Endothelial cell of umbilical vein (primary cell): Measurements from ENCODE around the gene IGSF11. TPM values are rescaled to one million over a fixed set of nuclear protein-coding genes. Genes with fewer than 3 reads are reported as not detected.

Experiments
- BruUV-seq: library from RNA; stranded (reverse); fragments of 400-500 nt; replicated peaks from 2 replicates; lab custom pipeline; 2021; lab: Mats Ljungman, UMichigan
- CTCF ChIA-PET: fragments of 300-600, 350-600 bp; sonication (Branson Sonifier 250); formaldehyde crosslinking; loops from one replicate; lab custom pipeline; 2021; ENCODE audit warnings: antibody characterized with exemption, inconsistent platforms; lab: Charles Lee
- POLR2A ChIA-PET: fragments of 300-600, 350-600 bp; sonication (Branson Sonifier 250); formaldehyde crosslinking; loops from one replicate; lab custom pipeline; 2021; ENCODE audit warnings: antibody characterized with exemption, inconsistent platforms; lab: Charles Lee
- DNase-seq: peaks from one replicate; pipeline ENCODE4 v3.0.0-alpha.2; 2011; ENCODE audit warnings: low read depth, low spot score
- FAIRE-seq: peaks from 2 replicates; lab custom pipeline; 2011; peaks lifted over from hg19 to GRCh38; lab: Jason Lieb, UNC
- H2AFZ ChIP-seq: 2 replicates; pipeline ENCODE4 v1.6.0; 2012; ENCODE audit warnings: low read depth, low read length, control low read depth, inconsistent platforms
- H3K27ac ChIP-seq: 2 replicates; pipeline ENCODE4 v1.5.1; 2011; ENCODE audit warnings: low read depth, mild to moderate bottlenecking, control low read depth, low read length, moderate library complexity; ENCODE audit not compliant: insufficient read depth
- H3K27me3 ChIP-seq, 2 experiments: 2 replicates each; pipeline versions ENCODE4 v1.6.0 to v1.6.1; 2011; ENCODE audit warnings: low read length in 2 of 2, mixed read lengths in 1 of 2; ENCODE audit not compliant: control insufficient read depth in 2 of 2, insufficient read depth in 2 of 2
- H3K36me3 ChIP-seq, 2 experiments: 2 replicates in 1 of 2; 3 replicates in 1 of 2; pipeline ENCODE4 v1.5.1; 2011; ENCODE audit warnings: low read length in 2 of 2, mild to moderate bottlenecking in 1 of 2, moderate library complexity in 1 of 2; ENCODE audit not compliant: control insufficient read depth in 2 of 2, insufficient read depth in 2 of 2; ENCODE audit errors: extremely low read depth in 1 of 2
- H3K4me1 ChIP-seq: 3 replicates; pipeline ENCODE4 v1.5.1; 2011; ENCODE audit warnings: mild to moderate bottlenecking, low read length; ENCODE audit not compliant: control insufficient read depth, insufficient read depth; ENCODE audit errors: extremely low read depth
- H3K4me2 ChIP-seq: 2 replicates; pipeline ENCODE4 v1.6.1; 2011; ENCODE audit warnings: low read length, control low read depth, mixed read lengths; ENCODE audit not compliant: insufficient read depth
- H3K4me3 ChIP-seq, 3 experiments: fragments of 200-600 bp in 1 of 3; sonication (generic), shearing (Covaris generic) in 1 of 3; replicated peaks in 1 of 3; 2 replicates each; pipeline ENCODE4 v1.5.1; 2011 to 2016; ENCODE audit warnings: control low read depth in 3 of 3, low read length in 3 of 3, mild to moderate bottlenecking in 2 of 3, inconsistent platforms in 1 of 3, low read depth in 1 of 3, moderate library complexity in 1 of 3; ENCODE audit not compliant: insufficient read depth in 1 of 3
- H3K79me2 ChIP-seq: 2 replicates; pipeline ENCODE4 v1.6.0; 2012; ENCODE audit warnings: low read length, inconsistent platforms; ENCODE audit not compliant: control insufficient read depth, insufficient read depth
- H3K9ac ChIP-seq: replicated peaks from 2 replicates; pipeline ENCODE3; 2011; ENCODE audit warnings: low read length, control low read depth; ENCODE audit not compliant: insufficient read depth; ENCODE audit errors: extremely low read depth
- H3K9me1 ChIP-seq: replicated peaks from 3 replicates; pipeline ENCODE4 v1.6.0; 2011; ENCODE audit warnings: mild to moderate bottlenecking, low read length; ENCODE audit not compliant: control insufficient read depth, insufficient read depth; ENCODE audit errors: extremely low read depth
- H3K9me3 ChIP-seq: replicated peaks from 2 replicates; pipeline ENCODE4 v1.5.1; 2012; ENCODE audit warnings: low read length, inconsistent platforms; ENCODE audit not compliant: control insufficient read depth, insufficient read depth
- H4K20me1 ChIP-seq: replicated peaks from 2 replicates; pipeline ENCODE3; 2011; ENCODE audit warnings: mild to moderate bottlenecking, low read length; ENCODE audit not compliant: control insufficient read depth, insufficient read depth; ENCODE audit errors: extremely low read depth
- EZH2 ChIP-seq: IDR thresholded peaks from 2 replicates; pipeline ENCODE4 v1.6.1; 2012; ENCODE audit warnings: borderline replicate concordance, low read depth, mild to moderate bottlenecking, moderate library complexity, low read length, inconsistent platforms; ENCODE audit not compliant: severe bottlenecking
- FOS ChIP-seq: IDR thresholded peaks from 2 replicates; pipeline ENCODE4 v1.6.1; 2011; ENCODE audit warnings: mild to moderate bottlenecking, low read length, moderate library complexity, borderline replicate concordance; ENCODE audit not compliant: insufficient read depth
- GATA2 ChIP-seq: IDR thresholded peaks from 2 replicates; pipeline ENCODE4 v1.7.0; 2011; ENCODE audit warnings: low read depth, mild to moderate bottlenecking, moderate library complexity, mixed read lengths, low read length; ENCODE audit not compliant: insufficient read length, insufficient read depth
- JUN ChIP-seq: IDR thresholded peaks from 2 replicates; pipeline ENCODE4 v1.6.1; 2011; ENCODE audit warnings: borderline replicate concordance, low read depth; ENCODE audit not compliant: insufficient read length, insufficient read depth
- MYC ChIP-seq: IDR thresholded peaks from one replicate; pipeline ENCODE4 v1.6.1; 2011; ENCODE audit warnings: mild to moderate bottlenecking, low read depth, low read length
- POLR2A ChIP-seq: IDR thresholded peaks from 2 replicates; pipeline ENCODE4 v1.6.1; 2012; ENCODE audit warnings: low read depth, mild to moderate bottlenecking, control low read depth, low read length
- POLR2AphosphoS5 ChIP-seq: IDR thresholded peaks from 2 replicates; pipeline ENCODE4 v1.6.1; 2012; ENCODE audit warnings: low read depth, mild to moderate bottlenecking, control low read depth, low read length, moderate library complexity; ENCODE audit not compliant: insufficient read depth
- dilution Hi-C: fragments of 300-500 bp; cut with MboI; formaldehyde crosslinking; loops from one replicate; pipeline ENCODE4 v1.15.0; 2019; ENCODE audit warnings: low sequenced_read_pairs; ENCODE audit not compliant: extremely low pct_ligation_motif_present
- intact Hi-C: fragments of 100-400 bp; cut with micrococcal nuclease; formaldehyde crosslinking; loops from one replicate; pipeline ENCODE4 v1.10.0; 2022
- polyA plus RNA-seq, 4 experiments: library from polyadenylated mRNA; depleted of rRNA in 3 of 4; stranded (reverse) in 3 of 4; unstranded in 1 of 4; fragments of >200 nt; gene quantifications; 2 replicates each; pipeline versions ENCODE4 v1.2.1 to v1.2.3, GENCODE V29; 2011 to 2012; ENCODE audit warnings: missing spikeins in 1 of 4
- total RNA-seq: library from RNA; stranded (reverse); gene quantifications from 2 replicates; pipeline ENCODE4 v1.2.3, GENCODE V29; 2021
- TF ChIP-seq, protein P1 (sequence below): IDR thresholded peaks from 2 replicates; pipeline ENCODE4 v1.6.1; 2011; ENCODE audit not compliant: insufficient read depth, insufficient read length
- TF ChIP-seq, protein P2 (sequence below), 2 donors: IDR thresholded peaks; 1 replicate in 1 of 2; 2 replicates in 1 of 2; pipeline ENCODE4 v1.5.1; 2011; ENCODE audit warnings: low read length in 2 of 2, mild to moderate bottlenecking in 2 of 2, moderate library complexity in 2 of 2, control low read depth in 1 of 2, inconsistent platforms in 1 of 2, low read depth in 1 of 2; ENCODE audit not compliant: insufficient read depth in 1 of 2; ENCODE audit errors: extremely low read depth in 1 of 2

IGSF11 gene
- total and polyA plus RNA-seq, 2 donors (not counting 3 experiments of a cell fraction or from before 2014, with no cell fraction given): not detected

DNA sequence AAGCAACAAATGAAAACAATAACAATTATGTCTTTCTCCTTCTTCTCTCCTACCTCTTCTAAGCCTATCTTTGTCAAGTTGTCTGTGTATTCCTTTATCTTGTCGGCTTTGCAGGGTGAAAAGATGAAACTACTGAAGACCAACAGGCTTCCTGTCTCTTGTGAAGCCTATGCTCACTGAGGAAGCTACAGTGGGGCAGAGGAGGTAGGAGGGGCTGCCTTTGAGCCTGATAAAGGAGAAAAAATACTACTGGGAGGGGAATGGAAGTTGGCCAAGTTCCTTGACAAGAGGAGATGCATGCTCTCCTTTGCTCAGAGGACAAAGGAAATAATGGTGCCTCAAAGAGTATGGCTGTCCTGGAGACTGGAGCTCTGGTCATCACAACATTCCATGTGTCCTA is 92.0 kb downstream of the IGSF11 start:
- ChIA-PET CTCF (no interaction called here), POLR2A (no interaction called here)
- Histone ChIP-seq H3K4me3 (no peak overlapping the region), H4K20me1 (no peaks in the 10 kb centered on the region), H3K79me2 (no peaks in the 10 kb centered on the region), H3K9me1 (no peaks in the 10 kb centered on the region), H3K36me3 (no peaks in the 10 kb centered on the region), H3K4me2 (no peak overlapping the region), H2AFZ (no peak overlapping the region), H3K27ac (no peak overlapping the region), H3K9ac (no peak overlapping the region), H3K27me3 (no peaks in the 10 kb centered on the region), H3K9me3 (no peaks in the 10 kb centered on the region), H3K4me1 (no peaks in the 10 kb centered on the region)
- intact Hi-C loops (no loop called here), dilution Hi-C loops (no loop called here)
- no peak for TF ChIP-seq POLR2AphosphoS5
- TF ChIP-seq, protein P1, sequence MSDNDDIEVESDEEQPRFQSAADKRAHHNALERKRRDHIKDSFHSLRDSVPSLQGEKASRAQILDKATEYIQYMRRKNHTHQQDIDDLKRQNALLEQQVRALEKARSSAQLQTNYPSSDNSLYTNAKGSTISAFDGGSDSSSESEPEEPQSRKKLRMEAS: no peak
- TF ChIP-seq EZH2: no peak
- no peak for TF ChIP-seq FOS
- TF ChIP-seq POLR2A: no peak
- TF ChIP-seq, protein P2, sequence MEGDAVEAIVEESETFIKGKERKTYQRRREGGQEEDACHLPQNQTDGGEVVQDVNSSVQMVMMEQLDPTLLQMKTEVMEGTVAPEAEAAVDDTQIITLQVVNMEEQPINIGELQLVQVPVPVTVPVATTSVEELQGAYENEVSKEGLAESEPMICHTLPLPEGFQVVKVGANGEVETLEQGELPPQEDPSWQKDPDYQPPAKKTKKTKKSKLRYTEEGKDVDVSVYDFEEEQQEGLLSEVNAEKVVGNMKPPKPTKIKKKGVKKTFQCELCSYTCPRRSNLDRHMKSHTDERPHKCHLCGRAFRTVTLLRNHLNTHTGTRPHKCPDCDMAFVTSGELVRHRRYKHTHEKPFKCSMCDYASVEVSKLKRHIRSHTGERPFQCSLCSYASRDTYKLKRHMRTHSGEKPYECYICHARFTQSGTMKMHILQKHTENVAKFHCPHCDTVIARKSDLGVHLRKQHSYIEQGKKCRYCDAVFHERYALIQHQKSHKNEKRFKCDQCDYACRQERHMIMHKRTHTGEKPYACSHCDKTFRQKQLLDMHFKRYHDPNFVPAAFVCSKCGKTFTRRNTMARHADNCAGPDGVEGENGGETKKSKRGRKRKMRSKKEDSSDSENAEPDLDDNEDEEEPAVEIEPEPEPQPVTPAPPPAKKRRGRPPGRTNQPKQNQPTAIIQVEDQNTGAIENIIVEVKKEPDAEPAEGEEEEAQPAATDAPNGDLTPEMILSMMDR (IDR thresholded peaks at IDR 0.05; ENCODE audit: extremely low read depth in 1 of 2, insufficient read depth in 1 of 2, low read depth in 1 of 2, low read length in 2 of 2): no peak
- no peak for TF ChIP-seq MYC
- no peak for TF ChIP-seq JUN
- TF ChIP-seq GATA2: no peak
- FAIRE-seq: no peak
- BruUV-seq: no TSS peak
- DNase-seq: no peak
